GM18526 (cell line): ENCODE results near the gene PAPSS2.

Source experiments
- POLR2A ChIP-seq: IDR thresholded peaks from 3 replicates; pipeline ENCODE4 v1.6.1; 2011; ENCODE audit not compliant: insufficient read length; ENCODE audit errors: extremely low read depth

PAPSS2 gene

GRCh38 chr10:87658321-87658795, 1.3 kb upstream of the PAPSS2 start:
- TF ChIP-seq POLR2A, result no peak

GRCh38 chr10:87658858-87659555, 671 bp upstream of the PAPSS2 start:
- TF ChIP-seq POLR2A, result no peak

GRCh38 chr10:87660484-87661133, 931 bp downstream of the PAPSS2 start:
- TF ChIP-seq POLR2A, result no peak

DNA sequence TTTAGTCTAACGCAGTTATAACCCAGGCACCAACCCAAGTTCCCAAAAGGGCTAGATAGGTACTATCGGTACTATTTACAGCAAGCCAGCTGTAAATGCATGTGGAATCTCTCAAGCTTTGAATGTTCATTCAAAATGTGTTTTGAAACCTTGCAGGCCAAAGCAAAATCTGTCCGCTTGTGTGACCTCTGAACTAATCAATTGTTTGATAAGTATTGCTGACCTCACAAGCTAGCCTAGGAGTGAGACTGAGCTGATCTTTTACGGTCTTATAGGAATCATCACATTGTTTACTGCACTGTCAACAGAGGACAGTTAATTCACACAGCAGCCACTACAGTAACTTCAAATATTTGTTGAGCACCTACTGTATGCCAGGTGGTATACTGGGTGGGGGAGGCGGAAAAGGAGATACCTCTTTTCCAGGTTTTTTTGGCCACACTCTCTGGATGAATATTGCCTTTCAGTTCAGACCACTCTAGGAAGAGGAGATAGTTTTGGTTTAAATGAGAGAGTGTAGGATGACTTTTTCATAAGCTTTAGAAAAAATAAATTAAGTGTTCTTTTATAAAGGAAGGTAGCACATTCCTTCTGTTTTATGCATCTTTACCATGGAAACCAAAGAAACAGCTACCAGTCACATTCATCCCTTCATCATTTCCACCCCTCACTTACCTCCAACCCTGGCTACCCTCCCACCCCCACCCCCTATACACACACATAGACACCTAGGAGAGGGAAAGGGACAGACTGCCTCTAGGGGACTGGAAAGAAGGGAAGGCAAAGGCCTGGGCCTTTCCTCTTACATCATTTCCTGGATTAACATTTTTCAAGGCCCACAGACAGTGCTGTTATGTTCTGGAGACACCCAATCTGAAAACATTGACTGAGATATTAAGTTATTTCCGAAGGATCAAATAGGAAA, 2.4 kb downstream of the PAPSS2 start:
- TF ChIP-seq POLR2A, result no peak

GRCh38 chr10:87664276-87664701, 4.6 kb downstream of the PAPSS2 start:
- TF ChIP-seq POLR2A, result no peak

GRCh38 chr10:87667493-87667892, 7.8 kb downstream of the PAPSS2 start:
- no peak for TF ChIP-seq POLR2A

- no peak for TF ChIP-seq POLR2A
These were observed 8.8 kb downstream of the PAPSS2 start for GRCh38 chr10:87668324-87669074.

- TF ChIP-seq POLR2A, result no peak
These were observed 10.1 kb downstream of the PAPSS2 start for GRCh38 chr10:87669752-87670151.

DNA sequence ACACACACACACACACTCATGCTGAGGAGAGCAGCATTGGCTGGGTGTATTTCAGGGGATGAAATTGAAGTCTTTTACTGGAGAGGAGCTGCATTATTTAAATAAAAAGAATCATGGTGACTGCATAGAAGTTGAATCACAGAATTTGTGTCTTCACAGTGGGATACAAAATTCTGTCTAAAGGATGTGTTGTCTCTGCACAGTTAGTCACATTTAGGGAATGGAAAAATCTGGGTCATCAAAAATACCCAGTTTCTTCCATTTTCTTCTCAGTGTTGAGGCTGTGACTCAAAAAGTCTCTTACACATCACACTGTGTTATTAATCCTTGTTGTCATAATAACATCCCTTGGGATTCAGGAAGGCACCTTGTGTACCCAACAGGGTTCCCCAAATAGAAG, 10.9 kb downstream of the PAPSS2 start:
- TF ChIP-seq POLR2A, result no peak

GRCh38 chr10:87671139-87671815, 11.6 kb downstream of the PAPSS2 start:
- no peak for TF ChIP-seq POLR2A

DNA sequence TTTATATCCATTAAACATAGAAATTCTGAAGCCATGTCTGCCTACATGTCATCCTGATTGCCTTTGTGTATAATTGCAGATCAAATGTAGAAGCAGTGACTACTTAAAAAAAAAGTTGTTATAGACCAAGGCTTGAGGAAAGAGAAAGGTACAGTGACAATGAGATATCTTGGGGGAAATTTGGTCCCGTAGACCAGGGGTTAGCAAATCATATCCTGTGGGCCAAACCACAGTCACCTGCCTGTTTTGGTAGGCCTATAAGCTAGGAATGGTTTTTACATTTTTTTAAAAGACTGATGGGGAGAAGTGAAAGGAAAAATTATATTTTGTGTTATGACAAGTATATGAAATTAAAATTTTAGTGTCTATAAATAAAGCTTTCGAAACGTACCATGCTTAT, 12.9 kb downstream of the PAPSS2 start:
- TF ChIP-seq POLR2A, result no peak

GRCh38 chr10:87674943-87675342, 15.3 kb downstream of the PAPSS2 start:
- TF ChIP-seq POLR2A, result no peak

- no peak for TF ChIP-seq POLR2A
These were observed 16.0 kb downstream of the PAPSS2 start for GRCh38 chr10:87675396-87676376.

DNA sequence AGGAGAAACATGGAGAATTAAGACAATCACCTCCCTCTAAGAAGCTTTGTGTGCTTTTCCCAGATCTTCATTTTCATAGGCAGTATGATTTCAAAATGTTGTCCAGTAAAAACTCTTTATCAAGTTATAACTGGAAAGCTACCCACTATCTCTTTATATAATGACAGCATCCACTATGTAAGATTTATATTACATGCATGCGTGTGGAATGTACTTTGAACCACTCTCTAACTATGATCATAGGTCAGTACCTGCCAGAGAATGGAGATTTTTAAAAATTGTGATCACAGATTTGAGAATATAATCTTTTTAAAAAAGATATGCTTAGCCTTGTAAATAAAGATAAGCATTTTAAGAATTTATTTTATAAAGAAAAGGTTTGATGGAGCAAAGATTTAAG, 17.9 kb downstream of the PAPSS2 start:
- no peak for TF ChIP-seq POLR2A

DNA sequence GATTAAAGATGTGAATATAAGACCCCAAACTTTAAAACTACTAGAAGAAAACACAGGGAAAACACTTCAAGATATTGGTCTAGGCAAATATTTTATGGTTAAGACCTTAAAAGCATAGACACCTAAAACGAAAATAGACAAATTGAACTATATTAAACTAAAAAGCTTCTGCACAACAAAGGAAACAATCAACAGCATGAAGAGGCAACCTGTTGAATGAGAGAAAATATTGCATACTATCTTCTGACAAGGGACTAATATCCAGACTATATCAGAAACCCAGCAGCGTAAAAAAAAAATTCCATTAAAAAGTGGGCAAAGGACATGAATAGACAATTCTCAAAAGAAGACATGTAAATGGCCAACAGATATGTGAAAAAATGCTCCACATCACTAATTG, 18.6 kb downstream of the PAPSS2 start:
- no peak for TF ChIP-seq POLR2A
